HG02885 (cell line): ENCODE measurements around the gene REV3L.
A peak's percentile ranks its signal among the peaks of the same experiment; 100 is the strongest.

Experiments used
- ATAC-seq: cut with Tn5 transposase; IDR thresholded peaks from one replicate; pipeline ENCODE4 v1.9.1; 2021; ENCODE audit warnings: mild to moderate bottlenecking; ENCODE audit not compliant: unreplicated experiment, poor library complexity

The REV3L gene

DNA sequence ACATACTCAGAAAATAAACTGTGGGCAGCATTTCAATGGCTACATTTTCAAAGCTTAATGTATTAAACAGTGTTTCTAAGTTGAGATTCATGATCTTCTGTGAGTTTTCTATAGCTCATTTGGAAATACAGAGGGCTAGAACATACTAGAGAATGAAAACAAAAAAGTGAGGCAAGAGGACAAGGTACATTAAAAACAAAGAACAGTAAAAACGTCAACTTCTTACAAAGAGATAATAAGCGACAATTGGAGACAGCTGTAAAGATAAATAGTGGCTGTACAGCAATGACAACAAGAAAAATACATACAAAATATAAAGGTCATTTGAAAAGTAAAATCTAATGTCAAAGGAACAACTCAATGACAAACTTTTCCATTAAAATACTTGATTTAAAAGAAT, 94.3 kb downstream of the REV3L start:
- no peak for ATAC-seq

DNA sequence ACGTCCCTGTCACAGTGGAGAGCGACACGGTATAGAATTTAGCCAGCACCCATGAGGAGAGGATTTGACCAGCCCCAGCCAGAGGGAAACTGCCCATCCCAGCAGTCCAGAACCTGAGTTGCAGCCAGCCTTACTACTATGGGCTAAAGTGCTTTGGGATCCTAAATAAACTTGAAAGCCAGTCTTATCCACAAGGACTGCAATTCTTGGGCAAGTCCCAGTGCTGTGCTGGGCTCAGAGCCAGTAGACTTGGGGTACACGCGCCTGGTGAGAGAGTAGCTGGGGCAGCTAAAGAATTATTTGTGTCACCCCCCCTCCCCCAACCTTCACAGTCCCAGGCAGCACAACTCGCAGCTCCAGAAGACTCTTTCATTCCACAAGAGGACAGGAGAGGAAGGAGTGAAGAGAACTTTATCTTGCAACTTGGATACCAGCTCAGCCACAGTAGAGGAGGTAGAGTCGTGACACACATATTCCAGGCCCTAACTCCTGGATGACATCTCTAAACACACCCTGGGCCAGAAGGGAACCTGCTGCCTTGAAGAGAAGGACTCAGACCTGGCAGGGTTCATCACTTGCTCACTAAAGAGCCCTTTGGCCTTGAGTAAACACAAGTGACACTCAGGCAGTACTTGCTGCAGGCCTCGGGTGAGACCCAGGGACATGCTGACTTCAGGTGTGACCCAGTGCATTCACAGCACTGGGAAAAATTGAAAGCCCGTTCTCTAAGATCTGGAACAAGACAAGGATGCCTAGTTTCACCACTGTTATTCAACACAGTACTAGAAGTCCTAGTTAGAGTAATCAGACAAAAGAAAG, 100.3 kb downstream of the REV3L start:
- no peak for ATAC-seq

DNA sequence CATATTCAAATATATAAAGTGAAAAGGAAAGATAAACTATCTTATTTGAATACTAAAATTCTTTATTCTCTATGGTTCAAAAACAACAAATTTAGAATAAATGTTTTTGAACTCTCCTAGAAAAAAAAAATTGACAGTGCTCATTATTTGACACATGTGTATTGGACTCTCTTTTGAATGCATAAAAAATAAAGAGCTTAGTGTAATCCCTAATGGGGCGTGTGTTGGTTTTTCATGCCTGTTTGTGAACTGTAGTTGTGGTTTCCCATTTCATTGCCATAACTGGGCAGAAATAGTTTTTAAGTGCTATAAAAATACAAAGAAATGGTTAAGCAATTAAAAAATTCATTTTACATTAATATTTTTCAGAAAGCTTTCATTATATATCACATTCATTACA, 101.3 kb downstream of the REV3L start:
- ATAC-seq: no peak

DNA sequence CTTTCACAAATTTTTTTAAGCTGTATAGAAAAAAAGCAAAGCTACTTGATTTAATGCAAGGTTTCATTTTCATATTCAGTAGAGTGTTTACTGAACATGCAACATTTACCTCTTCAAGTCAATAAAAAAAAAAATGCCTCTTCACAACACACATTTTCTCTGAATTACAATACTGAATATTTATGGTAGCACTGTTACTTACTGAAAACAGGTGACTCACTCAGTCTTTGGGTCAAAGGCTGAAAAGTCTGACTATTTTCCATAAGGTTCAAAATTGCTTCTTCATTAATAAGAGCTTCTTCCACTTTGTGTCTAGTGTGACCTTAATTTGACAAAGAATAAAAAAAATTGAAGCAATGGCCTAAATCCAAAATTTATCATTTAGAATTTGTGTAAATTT, 101.9 kb downstream of the REV3L start:
- ATAC-seq: no peak

DNA sequence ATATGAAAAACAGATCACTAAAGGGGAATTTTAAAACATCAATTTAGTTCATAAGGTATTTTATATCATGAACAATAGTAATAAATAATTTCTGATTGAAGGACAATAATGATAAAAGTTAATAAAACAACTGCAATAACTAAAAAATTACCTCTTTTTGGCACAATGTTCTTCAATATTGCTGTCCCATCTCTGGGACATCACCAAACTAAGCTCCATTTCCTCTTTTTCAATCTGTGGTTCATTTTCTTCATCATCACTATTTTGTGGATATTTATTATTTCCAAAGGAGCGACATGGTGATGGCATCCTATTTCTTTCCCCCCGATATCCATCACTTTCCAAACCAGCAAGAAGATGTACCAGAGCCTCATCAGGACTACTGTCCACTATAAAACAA, 103.2 kb downstream of the REV3L start:
- ATAC-seq: no peak

DNA sequence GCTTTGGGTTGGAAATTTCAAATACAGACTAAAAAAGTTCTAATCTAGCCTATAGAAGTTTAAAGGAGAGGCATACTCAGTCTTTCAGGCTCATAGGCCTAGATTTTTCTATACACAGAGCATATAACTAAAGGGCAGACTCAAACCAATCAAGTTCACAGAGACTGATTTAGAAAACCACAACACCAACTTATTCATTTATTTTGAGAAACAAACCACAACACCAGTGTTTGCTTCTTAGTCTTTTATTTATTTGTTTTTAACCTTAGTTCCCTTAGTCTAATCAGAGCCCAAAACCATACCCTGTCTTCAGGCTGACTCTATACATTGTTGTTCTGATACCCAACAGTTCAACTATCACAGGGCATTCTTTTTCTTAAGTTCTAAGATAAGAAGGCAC, 103.7 kb downstream of the REV3L start:
- ATAC-seq: no peak

DNA sequence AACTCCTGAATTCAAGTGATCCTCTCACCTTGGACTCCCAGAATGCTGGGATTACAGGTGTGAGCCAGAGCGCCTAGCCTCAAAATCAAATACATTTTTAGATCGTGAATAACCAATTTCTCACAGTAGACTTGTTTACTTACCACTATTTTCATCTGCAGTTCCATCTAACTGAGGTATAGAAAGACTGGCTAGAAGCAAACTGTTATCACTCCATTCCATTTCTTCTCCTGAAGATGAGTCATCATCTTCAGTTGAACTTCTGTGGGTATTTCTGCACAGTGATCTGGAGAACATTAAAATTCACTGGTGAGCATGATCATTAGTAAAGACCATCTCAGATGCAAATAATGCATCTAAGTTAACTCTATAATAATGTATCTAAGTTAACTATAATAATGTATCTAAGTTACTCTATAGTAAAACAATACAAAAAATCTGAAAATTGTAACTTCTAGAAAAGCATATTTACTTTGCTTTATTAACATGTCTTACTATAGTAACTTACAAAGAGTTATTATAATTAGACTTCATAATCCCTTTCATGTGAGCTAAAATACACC, 105.4 kb downstream of the REV3L start:
- no peak for ATAC-seq

DNA sequence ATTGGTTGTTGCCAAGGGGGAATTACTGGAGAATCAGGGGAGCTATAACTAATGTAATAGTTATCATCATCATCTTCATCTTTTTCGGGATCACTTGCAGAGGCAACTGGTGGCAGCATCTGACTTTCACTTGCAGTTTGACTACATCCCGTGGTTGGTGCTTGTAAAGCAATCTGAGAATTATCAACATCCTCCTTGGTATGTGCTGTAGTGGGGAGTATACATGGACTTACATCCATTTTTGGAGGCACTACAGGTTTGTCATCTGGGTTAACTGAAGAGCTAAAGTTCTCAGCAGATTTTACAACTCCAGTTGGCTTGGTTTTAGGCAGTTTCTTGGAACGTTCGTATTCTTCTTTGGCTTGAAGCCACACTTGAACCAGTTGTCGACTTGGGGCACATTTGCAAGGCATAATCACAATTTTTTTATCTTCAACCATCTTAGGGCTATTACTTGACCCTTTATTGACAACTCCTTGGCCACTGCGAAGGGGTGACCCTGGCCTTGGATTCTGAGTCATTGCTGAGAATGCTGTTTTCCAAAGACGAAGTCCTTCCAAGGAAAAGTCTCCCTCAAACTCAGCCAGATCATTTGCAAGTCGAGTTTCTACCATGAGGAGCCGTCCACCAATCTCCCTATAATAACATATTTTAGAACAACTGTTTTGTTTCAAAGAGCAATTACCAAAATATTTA, 115.5 kb downstream of the REV3L start:
- no peak for ATAC-seq

DNA sequence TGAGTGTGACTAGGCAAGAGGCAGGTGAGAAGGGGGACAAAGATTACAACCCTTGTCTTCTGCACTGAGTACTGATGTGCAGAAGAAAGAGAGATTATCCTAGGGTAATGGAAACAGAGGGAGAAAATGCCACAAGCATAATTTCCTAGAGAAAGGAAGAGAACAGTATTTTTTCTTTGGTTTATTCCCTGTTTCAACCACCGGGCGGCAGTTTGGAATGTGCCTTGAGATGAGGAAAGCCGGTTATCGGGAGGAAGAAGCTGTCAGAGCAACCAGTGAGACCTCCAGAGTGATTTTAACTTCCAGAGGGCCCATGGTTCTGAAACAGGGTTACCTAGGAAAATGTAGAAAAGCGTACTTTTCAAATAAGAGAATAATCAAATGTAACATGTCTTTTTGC, 121.4 kb downstream of the REV3L start:
- ATAC-seq: no peak

DNA sequence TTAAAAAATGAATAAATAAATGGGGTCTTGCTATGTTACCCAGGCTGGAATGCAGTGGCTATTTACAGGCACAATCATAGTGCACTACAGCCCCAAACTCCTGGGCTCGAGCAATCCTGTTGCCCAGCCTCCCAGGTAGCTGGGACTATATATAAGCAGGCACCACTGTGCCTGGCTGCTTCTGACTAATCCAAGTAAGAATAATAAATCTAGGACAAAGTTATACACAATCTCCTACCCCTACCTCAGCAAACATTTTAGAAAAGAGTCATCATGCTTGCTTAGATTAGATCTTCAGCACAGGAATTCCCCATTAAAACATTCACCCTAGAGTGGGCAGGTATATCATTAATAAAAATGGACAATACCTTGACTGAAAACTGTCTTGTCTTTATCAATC, 124.6 kb downstream of the REV3L start:
- ATAC-seq: no peak

DNA sequence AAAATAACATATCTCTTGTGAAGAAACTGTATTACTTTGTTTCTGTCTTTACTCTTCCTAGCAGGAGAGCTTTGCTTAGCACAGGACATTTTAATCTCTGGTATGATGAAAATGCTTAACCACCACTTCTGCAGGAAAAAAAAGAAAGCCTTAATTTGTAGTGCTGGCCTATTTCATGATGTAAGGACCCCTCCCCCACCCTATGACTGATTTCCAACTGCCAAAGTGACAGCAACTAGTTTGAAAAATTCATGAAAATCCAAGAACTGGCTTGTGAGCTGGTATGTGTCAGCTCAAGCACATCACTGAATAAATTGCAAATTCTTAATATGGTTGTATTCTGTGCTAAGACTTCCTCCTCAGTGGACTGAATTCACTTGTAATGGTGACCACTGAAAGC, 125.3 kb downstream of the REV3L start:
- no peak for ATAC-seq

DNA sequence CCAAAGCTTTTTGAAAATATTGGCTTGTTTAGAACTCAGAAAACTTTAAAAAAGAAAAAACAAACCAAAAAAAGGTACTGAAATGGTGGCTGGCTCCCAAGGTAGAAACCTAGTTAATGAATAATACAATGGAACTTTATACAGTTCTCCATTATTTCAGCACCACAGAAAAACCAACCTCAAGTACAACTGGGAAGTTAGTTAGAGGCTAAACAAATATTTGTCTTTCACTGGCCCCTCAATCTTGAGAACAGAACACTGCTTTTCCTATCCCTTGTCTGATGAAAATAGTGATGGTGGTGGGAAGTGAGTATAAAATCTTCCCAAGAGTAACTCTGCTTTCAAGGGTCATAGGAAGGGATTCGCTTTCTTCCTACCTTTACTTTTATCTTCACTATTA, 126.5 kb downstream of the REV3L start:
- no peak for ATAC-seq

DNA sequence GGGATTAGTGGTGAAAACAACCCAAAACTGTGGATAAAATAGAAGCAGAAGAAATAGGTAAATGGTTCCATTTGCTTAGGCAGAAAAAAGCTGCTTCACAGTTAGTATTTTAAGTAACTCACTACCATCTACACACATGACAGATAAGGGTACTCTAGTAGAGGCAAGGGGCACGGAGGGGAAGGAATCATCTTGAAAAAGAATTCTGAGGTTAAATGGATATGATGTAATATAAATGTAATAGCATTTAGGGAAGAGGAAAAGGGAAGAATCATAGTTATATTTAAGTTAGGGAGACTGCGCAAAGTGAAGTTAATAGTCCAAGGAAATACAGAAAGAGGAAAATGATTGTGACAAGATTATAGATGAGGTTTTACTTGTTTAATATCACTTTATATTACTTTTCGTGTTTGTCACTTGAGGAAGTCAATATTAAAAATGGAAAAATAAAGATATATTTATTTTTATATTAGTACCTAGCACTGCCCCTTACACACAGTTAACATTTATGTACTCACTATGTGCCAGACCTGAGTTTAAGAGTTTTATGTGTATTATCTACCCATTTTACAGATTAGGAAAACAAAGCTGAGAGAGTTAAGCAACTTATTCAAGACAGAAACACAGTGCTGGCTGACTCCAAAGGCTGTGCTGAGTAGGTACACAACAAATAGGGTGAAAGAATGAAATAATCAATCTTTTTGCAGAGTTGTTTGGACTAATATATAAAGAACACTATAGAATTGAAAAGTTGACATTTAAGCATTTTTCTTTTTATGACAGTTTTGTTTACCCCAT, 128.1 kb downstream of the REV3L start:
- ATAC-seq: no peak

DNA sequence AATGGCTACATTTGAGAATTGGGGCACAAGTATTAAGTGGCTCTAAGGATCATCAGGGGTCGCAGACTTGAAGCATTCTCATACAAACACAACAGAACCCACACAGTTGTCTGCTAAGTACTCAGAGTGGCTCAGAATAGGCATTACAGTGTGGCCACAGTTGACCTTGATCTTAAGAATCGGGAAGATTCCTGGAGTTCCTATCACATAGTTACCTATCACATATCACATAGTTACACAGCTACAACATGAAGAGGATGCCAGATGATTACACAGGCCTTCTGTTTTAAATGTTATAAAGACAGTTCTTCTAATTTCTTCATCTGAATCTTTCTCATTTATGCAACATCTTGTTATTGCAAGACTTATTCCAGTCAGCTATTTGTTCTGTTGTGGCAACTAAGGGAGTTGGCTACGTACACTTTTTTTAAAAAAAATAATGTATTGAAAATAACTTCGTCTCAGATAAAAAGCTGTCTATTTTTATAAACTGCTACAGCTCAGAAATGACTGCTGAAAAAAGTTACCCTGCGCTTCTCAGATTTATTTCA, 129.0 kb downstream of the REV3L start:
- ATAC-seq: no peak

DNA sequence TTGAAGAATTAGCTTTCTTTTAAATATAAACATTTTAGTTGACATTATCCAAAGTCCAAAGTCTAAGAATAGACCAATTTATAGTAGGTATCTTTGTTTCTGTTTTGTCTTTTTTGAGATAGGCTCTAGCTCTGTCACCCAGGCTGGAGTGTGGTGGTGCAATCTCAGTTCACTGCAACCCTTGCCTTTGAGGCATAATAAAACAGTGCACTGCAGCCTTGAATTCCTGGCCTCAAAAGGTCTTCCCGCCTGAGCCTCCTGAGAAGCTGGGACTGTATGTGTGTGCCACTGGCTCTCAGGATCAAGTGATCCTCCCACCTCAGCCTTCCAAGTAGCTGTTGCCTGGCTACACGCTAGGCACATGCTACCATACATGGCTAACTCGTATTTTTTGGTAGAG, 135.4 kb downstream of the REV3L start:
- ATAC-seq: no peak

DNA sequence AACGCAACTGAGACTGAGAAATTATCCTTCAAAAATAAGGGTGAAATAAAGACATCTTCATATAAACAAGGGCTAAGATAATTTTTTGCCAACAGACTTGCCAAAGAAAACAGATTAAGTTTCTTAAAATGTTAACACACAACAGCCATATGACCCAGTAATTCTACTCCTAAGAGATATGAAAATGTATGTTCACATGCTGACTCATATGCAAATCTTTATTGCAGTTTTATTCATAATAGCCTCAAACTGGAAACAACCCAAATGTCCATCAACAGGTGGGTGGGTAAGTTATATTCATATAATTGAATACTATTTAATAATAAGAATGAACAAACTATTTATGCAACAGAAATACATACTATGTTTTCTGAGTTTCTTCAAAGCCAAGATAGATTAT, 140.1 kb downstream of the REV3L start:
- no peak for ATAC-seq

DNA sequence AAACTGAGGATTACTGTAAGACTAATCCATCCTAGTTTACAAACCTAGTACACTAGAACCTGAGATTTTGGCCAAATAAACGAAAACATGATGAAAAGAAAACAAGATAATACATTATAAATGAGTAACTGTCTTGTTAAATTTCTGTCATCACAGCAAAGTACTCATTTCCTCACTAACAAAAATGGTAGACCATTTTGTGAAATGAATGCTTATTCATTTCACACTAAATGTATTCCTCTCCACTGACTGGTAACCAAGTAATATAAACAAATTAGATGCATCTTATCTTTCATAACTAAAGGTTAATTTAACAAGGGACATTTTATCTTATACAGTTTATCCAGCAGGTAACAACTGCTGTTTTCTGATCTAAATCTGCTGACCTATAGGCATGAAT, 143.7 kb downstream of the REV3L start:
- ATAC-seq: peak; percentile 40

DNA sequence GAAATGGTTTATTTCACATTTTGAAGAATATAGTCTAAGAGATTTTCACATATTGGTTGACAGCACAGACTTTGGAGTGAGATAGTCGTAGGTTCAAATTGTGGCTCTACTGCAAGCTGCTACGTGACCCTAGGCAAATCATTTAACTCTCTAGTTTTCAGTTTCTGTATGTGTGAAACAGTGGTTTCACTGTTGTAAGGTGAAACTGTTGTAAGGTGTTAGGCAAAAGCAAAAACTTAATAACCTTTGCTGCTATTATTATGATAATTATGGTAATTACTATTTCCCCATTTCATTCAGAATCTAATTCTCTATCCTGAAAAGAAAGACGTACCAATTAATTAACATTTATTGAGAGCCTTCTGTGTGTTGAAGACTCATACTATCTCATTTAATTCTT, 144.2 kb downstream of the REV3L start:
- ATAC-seq: peak; percentile 100

DNA sequence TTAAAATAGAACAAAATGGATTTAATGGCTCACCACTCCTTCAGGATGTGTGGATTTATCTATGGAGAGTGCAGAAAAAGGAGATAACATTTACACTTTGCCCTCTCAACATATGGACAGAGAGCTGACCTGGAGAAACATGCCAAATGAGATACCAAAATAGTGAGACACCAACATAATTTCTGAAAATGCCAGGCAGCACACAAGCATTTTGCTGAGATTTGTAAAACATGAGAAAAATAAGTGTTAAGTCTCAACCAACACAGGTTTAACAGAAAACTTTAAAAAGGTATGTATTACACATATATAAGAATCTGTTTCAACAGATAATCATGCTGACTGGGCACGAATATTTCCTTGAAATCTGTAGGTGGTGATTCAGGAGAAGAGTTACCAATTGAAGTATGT, 145.2 kb downstream of the REV3L start:
- ATAC-seq: no peak

DNA sequence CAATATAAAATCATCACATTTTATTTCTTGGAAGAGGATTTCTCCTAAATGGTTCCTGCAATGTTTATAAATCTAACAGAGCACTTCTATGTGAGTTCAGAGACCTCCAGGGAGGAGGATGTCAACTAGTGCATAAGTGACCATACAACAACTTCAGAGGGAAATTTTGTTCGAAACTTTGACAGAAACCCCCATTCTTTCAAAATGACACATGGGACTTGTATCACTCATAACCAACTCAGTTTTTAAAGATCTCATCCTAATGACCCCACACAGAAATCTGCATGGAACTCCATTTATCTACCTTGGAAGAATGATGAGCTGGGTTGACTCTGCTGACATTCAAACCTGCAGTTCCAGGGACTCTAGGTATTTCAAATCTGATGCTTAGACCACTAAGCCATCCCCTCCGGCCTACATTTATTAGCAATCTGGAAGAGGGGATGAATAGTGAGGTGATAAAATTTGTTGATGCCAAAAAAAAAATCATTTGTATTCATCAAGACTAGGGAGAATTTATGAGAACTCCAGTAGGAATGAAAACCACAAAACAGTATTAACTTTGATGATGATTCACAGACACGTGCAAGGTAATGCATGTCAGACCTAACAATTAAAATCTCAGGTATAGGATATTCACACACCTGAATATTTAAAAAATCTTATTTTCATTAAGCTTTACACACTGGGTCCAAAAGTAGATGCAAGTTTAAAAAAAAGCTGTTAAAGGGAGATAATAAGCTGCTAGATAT, 153.0 kb downstream of the REV3L start:
- ATAC-seq: peak; percentile 95
